Naive thymus-derived CD4-positive, alpha-beta T cell (primary cell): ENCODE measurements around the gene STK39. TPM values are rescaled to one million over a fixed set of nuclear protein-coding genes. Genes with fewer than 3 reads are reported as not detected.

Experiments used
- ATAC-seq: fragments of 150-1000 bp; cut with Tn5 transposase; 2 replicates; pipeline ENCODE4 v1.10.0; 2021; ENCODE audit warnings: mild to moderate bottlenecking, moderate library complexity
- CTCF ChIA-PET: fragments of 350-600 bp; sonication (Branson Sonifier 250); formaldehyde crosslinking; loops from one replicate; lab custom pipeline; 2021; ENCODE audit warnings: antibody characterized with exemption; lab: Charles Lee
- POLR2A ChIA-PET: fragments of 350-600 bp; sonication (Branson Sonifier 250); formaldehyde crosslinking; loops from one replicate; lab custom pipeline; 2021; ENCODE audit warnings: antibody characterized with exemption, inconsistent platforms; lab: Charles Lee
- DNase-seq, 9 donors: peaks; one replicate each; pipeline versions ENCODE4 v3.0.0 to v3.0.0-alpha.2; 2020 to 2022; ENCODE audit warnings: mixed read lengths in 1 of 9
- H3K27ac ChIP-seq: one replicate; pipeline ENCODE4 v1.7.0; 2013; ENCODE audit warnings: mild to moderate bottlenecking, low read depth, low read length, moderate library complexity
- H3K27me3 ChIP-seq, 2 donors: one replicate each; pipeline ENCODE4 v1.7.0; 2013; ENCODE audit warnings: low read length in 2 of 2, mild to moderate bottlenecking in 2 of 2, moderate library complexity in 2 of 2; ENCODE audit not compliant: control insufficient read depth in 2 of 2, insufficient read depth in 2 of 2
- H3K36me3 ChIP-seq, 3 experiments: 1 replicate in 2 of 3; 2 replicates in 1 of 3; pipeline ENCODE4 v1.7.0; 2013; ENCODE audit warnings: low read length in 3 of 3, mild to moderate bottlenecking in 3 of 3, moderate library complexity in 1 of 3; ENCODE audit not compliant: insufficient read depth in 3 of 3, control insufficient read depth in 2 of 3
- H3K4me1 ChIP-seq, 2 donors: one replicate each; pipeline ENCODE4 v1.7.0; 2013; ENCODE audit warnings: low read length in 2 of 2, mild to moderate bottlenecking in 2 of 2, moderate library complexity in 1 of 2; ENCODE audit not compliant: control insufficient read depth in 2 of 2, insufficient read depth in 2 of 2
- H3K4me3 ChIP-seq: 2 replicates; pipeline ENCODE4 v1.7.0; 2013; ENCODE audit warnings: mild to moderate bottlenecking, low read length
- H3K9me3 ChIP-seq, 3 experiments: 1 replicate in 2 of 3; 2 replicates in 1 of 3; pipeline ENCODE4 v1.7.0; 2013; ENCODE audit warnings: low read length in 3 of 3; ENCODE audit not compliant: control insufficient read depth in 2 of 3
- H3K27ac Mint-ChIP-seq, 9 donors: one replicate each; pipeline ENCODE4 v1.8.0; 2020 to 2022; ENCODE audit warnings: mixed read lengths in 9 of 9, mild to moderate bottlenecking in 8 of 9, moderate library complexity in 5 of 9, inconsistent platforms in 2 of 9
- H3K27me3 Mint-ChIP-seq, 5 donors: one replicate each; pipeline ENCODE4 v1.8.0; 2021 to 2022; ENCODE audit warnings: mixed read lengths in 5 of 5, mild to moderate bottlenecking in 1 of 5
- H3K36me3 Mint-ChIP-seq, 5 donors: one replicate each; pipeline ENCODE4 v1.8.0; 2020 to 2022; ENCODE audit warnings: mixed read lengths in 5 of 5, mild to moderate bottlenecking in 3 of 5, inconsistent platforms in 1 of 5
- H3K4me1 Mint-ChIP-seq, 7 donors: one replicate each; pipeline ENCODE4 v1.8.0; 2020 to 2022; ENCODE audit warnings: mixed read lengths in 7 of 7, mild to moderate bottlenecking in 3 of 7, inconsistent platforms in 1 of 7
- H3K4me3 Mint-ChIP-seq, 10 donors: one replicate each; pipeline ENCODE4 v1.8.0; 2020 to 2022; ENCODE audit warnings: mild to moderate bottlenecking in 10 of 10, mixed read lengths in 10 of 10, moderate library complexity in 6 of 10, inconsistent platforms in 2 of 10
- H3K9me3 Mint-ChIP-seq, 11 donors: one replicate each; pipeline ENCODE4 v1.8.0; 2020 to 2022; ENCODE audit warnings: mixed read lengths in 11 of 11, mild to moderate bottlenecking in 4 of 11, inconsistent platforms in 1 of 11, moderate library complexity in 1 of 11
- intact Hi-C, 2 donors: fragments of 100-400 bp; cut with micrococcal nuclease; formaldehyde crosslinking; loops; one replicate each; pipeline ENCODE4 v1.15.1; 2023
- polyA plus RNA-seq, 2 donors: library from polyadenylated mRNA; unstranded; fragments of 300-500 nt; fragmentation: Illumina TruSeq; gene quantifications; one replicate each; pipeline ENCODE4 v1.2.3, GENCODE V29; 2021
- total RNA-seq, 6 experiments: library from RNA in 5 of 6; stranded (reverse) in 5 of 6; gene quantifications; 1 replicate in 5 of 6; 2 replicates in 1 of 6; pipeline ENCODE4 v1.2.3 and lab custom pipeline; 2021 to 2026

STK39 gene
- total and polyA plus RNA-seq, 7 experiments from 2014 or later, result 2.7 to 33.9 (median 16.9) TPM

- Mint-ChIP-seq H3K27ac (no peak overlapping the region), H3K4me3 (no peak overlapping the region), H3K36me3 (no peaks in the 10 kb centered on the region), H3K9me3 (peaks cover 0 to 10% (median 0%) of the 10 kb centered on the region in 11 donors), H3K4me1 (no peaks in the 10 kb centered on the region), H3K27me3 (peaks cover 14 to 31% (median 22%) of the 10 kb centered on the region in 5 donors)
- no peaks in the 10 kb centered on the region for H3K36me3 ChIP-seq
- no peak for ATAC-seq
- CTCF ChIA-PET, result interaction anchor here (1.1 kb wide), 1 partner anchor 135 kb away, joined by 3 read pairs; no protein-coding TSS in a partner anchor
- H3K9me3 ChIP-seq, result no peaks in the 10 kb centered on the region
- intact Hi-C loops, result no loop called here
- DNase-seq, result no peak
- no peaks in the 10 kb centered on the region for H3K27me3 ChIP-seq
- POLR2A ChIA-PET, result no interaction called here
- H3K4me1 ChIP-seq, result no peaks in the 10 kb centered on the region
- H3K4me3 ChIP-seq, result no peak overlapping the region
- H3K27ac ChIP-seq, result no peak overlapping the region
Observed at GRCh38 chr2:167942366-167943081, 304.9 kb downstream of the STK39 start.

DNA sequence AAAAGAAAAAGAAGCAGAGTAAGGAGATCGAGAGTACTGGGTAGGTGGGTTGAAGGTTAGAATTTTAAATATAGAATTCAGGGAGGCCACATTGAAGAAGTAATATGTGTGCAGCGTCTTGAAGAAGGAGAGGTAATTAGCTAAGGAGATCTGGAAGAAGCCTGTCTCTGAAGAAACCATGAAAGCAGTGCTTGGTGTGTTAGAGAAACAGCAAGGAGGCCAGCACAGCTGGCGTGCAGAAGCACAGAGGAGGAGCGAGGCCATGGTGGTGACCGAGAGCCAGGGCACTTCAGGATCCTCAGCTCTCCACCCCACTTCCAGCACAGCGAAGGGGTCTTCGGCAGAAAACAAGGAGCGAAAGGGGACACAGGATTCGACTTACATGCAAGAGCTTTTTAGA lies 305.8 kb downstream of the STK39 start:
- H3K9me3 Mint-ChIP-seq, result peaks cover 0 to 10% (median 0%) of the 10 kb centered on the region in 11 donors
- no peaks in the 10 kb centered on the region for H3K27me3 ChIP-seq
- ATAC-seq, result no peak
- H3K36me3 Mint-ChIP-seq, result no peaks in the 10 kb centered on the region
- H3K27ac ChIP-seq, result no peak overlapping the region
- no peak overlapping the region for H3K27ac Mint-ChIP-seq
- H3K4me3 ChIP-seq, result no peak overlapping the region
- no peak for DNase-seq
- no peaks in the 10 kb centered on the region for H3K9me3 ChIP-seq
- H3K4me1 Mint-ChIP-seq, result no peaks in the 10 kb centered on the region
- H3K4me1 ChIP-seq, result no peaks in the 10 kb centered on the region
- no peaks in the 10 kb centered on the region for H3K36me3 ChIP-seq
- intact Hi-C loops, result no loop called here
- no peak overlapping the region for H3K4me3 Mint-ChIP-seq
- peaks cover 14 to 31% (median 22%) of the 10 kb centered on the region in 5 donors for H3K27me3 Mint-ChIP-seq
- CTCF ChIA-PET, result no interaction called here
- POLR2A ChIA-PET, result no interaction called here

- no peaks in the 10 kb centered on the region for H3K36me3 ChIP-seq
- no peaks in the 10 kb centered on the region for H3K36me3 Mint-ChIP-seq
- H3K27ac ChIP-seq, result no peak overlapping the region
- H3K27ac Mint-ChIP-seq, result no peak overlapping the region
- DNase-seq, result no peak
- no peak for ATAC-seq
- H3K9me3 ChIP-seq, result no peaks in the 10 kb centered on the region
- H3K4me1 ChIP-seq, result no peaks in the 10 kb centered on the region
- no peak overlapping the region for H3K4me3 ChIP-seq
- H3K27me3 ChIP-seq, result no peaks in the 10 kb centered on the region
- ChIA-PET POLR2A (no interaction called here), CTCF (no interaction called here)
- H3K27me3 Mint-ChIP-seq, result peaks cover 14 to 31% (median 22%) of the 10 kb centered on the region in 5 donors
- no peaks in the 10 kb centered on the region for H3K4me1 Mint-ChIP-seq
- peaks cover 0 to 8% (median 0%) of the 10 kb centered on the region in 11 donors for H3K9me3 Mint-ChIP-seq
- intact Hi-C loops, result no loop called here
- no peak overlapping the region for H3K4me3 Mint-ChIP-seq
Observed at GRCh38 chr2:167940734-167941507, 306.5 kb downstream of the STK39 start.

DNA sequence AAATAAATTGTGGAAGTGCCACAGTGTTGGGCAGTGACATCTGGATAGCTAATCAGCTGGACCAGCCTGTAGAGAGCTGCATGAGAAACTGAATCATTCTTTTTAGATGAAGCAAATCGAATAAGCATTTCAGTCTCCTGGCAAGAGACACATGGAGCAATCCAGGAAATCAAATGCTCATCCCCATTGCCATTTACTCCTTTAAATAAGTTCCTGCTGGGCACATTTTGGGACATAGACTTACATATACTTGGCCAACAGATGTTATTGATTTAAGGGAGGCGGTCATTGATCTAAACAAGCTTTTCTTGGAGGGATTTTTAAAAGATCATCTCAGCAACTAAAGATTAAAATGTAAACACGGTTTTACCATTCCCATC lies 307.1 kb downstream of the STK39 start:
- ChIA-PET POLR2A (no interaction called here), CTCF (no interaction called here)
- no peak overlapping the region for H3K4me3 ChIP-seq
- no peak overlapping the region for H3K27ac Mint-ChIP-seq
- peaks cover 14 to 31% (median 22%) of the 10 kb centered on the region in 5 donors for H3K27me3 Mint-ChIP-seq
- no peaks in the 10 kb centered on the region for H3K4me1 Mint-ChIP-seq
- H3K4me1 ChIP-seq, result no peaks in the 10 kb centered on the region
- no peaks in the 10 kb centered on the region for H3K36me3 Mint-ChIP-seq
- no peaks in the 10 kb centered on the region for H3K36me3 ChIP-seq
- no peak for ATAC-seq
- intact Hi-C loops, result no loop called here
- H3K9me3 ChIP-seq, result no peaks in the 10 kb centered on the region
- H3K4me3 Mint-ChIP-seq, result no peak overlapping the region
- peaks cover 0 to 4% (median 0%) of the 10 kb centered on the region in 11 donors for H3K9me3 Mint-ChIP-seq
- no peak overlapping the region for H3K27ac ChIP-seq
- H3K27me3 ChIP-seq, result no peaks in the 10 kb centered on the region
- no peak for DNase-seq

- no peak for ATAC-seq
- Histone ChIP-seq H3K4me3 (no peak overlapping the region), H3K27ac (no peak overlapping the region), H3K4me1 (no peaks in the 10 kb centered on the region), H3K9me3 (no peaks in the 10 kb centered on the region), H3K36me3 (no peaks in the 10 kb centered on the region), H3K27me3 (no peaks in the 10 kb centered on the region)
- POLR2A ChIA-PET, result no interaction called here
- intact Hi-C loops, result no loop called here
- CTCF ChIA-PET, result no interaction called here
- Mint-ChIP-seq H3K27me3 (peaks cover 14 to 31% (median 22%) of the 10 kb centered on the region in 5 donors), H3K4me1 (no peaks in the 10 kb centered on the region), H3K9me3 (peaks cover 0 to 7% (median 0%) of the 10 kb centered on the region in 11 donors), H3K36me3 (no peaks in the 10 kb centered on the region), H3K27ac (no peak overlapping the region), H3K4me3 (no peak overlapping the region)
- no peak for DNase-seq
Observed at GRCh38 chr2:167939514-167940345, 307.7 kb downstream of the STK39 start.

GRCh38 chr2:167937403-167937802 lies 310.0 kb downstream of the STK39 start:
- Histone ChIP-seq H3K36me3 (no peaks in the 10 kb centered on the region), H3K9me3 (no peaks in the 10 kb centered on the region), H3K27me3 (peaks cover 0 to 3% of the 10 kb centered on the region in 2 donors), H3K27ac (no peak overlapping the region), H3K4me1 (no peaks in the 10 kb centered on the region), H3K4me3 (no peak overlapping the region)
- intact Hi-C loops, result no loop called here
- no peaks in the 10 kb centered on the region for H3K4me1 Mint-ChIP-seq
- peaks cover 0 to 7% (median 0%) of the 10 kb centered on the region in 11 donors for H3K9me3 Mint-ChIP-seq
- POLR2A ChIA-PET, result no interaction called here
- H3K27ac Mint-ChIP-seq, result no peak overlapping the region
- CTCF ChIA-PET, result no interaction called here
- H3K36me3 Mint-ChIP-seq, result no peaks in the 10 kb centered on the region
- ATAC-seq, result no peak
- no peak for DNase-seq
- no peak overlapping the region for H3K4me3 Mint-ChIP-seq
- peaks cover 22 to 33% (median 23%) of the 10 kb centered on the region in 5 donors for H3K27me3 Mint-ChIP-seq
